Gastrocnemius medialis (tissue), 4 donors: Measurements from ENCODE around the gene SYCN.

Experiments
- POLR2A ChIP-seq, 2 donors: fragments of 450-650 bp; IDR thresholded peaks; one replicate each; pipeline ENCODE4 v1.6.1; 2017; ENCODE audit warnings: antibody characterized with exemption in 2 of 2, mild to moderate bottlenecking in 2 of 2, moderate library complexity in 2 of 2
- TF ChIP-seq, protein P1 (sequence below), 5 experiments: fragments of 450-650 bp in 3 of 5; fragments of 200-600 bp in 2 of 5; sonication (generic) in 2 of 5; IDR thresholded peaks in 4 of 5; conservative IDR thresholded peaks in 1 of 5; 1 replicate in 4 of 5; 2 replicates in 1 of 5; pipeline ENCODE4 v1.5.1; 2016 to 2019; ENCODE audit warnings: antibody characterized with exemption in 5 of 5, mild to moderate bottlenecking in 3 of 5, moderate library complexity in 3 of 5

DNA sequence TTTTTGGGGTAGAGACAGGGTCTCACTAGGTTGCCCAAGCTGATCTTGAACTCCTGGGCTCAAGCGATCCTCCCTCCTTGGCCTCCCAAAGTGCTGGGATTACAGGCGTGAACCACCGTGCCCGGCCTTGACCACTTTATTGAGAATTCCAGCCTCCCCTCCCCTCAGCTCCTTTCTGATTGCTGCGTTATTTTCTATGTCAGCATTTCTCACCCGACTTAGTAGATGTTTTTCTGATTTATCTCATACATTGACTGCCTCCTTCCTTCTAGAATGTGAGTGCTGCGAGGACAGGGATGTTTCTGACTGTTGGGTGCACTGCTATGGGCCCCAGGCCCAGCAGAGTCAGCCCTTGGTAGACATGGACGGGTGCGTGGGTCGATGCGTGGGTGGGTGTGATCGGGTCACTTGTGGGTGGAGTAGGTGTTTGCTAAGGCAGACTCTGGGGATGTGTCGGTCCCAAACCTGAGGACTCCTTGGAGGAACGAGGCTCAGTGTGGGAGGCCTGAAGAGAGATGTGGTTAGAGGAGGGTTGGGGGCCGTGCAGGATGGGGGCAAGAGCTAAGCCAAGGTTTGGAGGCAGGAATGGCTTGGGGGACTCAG, 41.5 kb downstream of the SYCN start:
- no peak for TF ChIP-seq POLR2A (IDR thresholded peaks at IDR 0.05)
- TF ChIP-seq, protein P1, sequence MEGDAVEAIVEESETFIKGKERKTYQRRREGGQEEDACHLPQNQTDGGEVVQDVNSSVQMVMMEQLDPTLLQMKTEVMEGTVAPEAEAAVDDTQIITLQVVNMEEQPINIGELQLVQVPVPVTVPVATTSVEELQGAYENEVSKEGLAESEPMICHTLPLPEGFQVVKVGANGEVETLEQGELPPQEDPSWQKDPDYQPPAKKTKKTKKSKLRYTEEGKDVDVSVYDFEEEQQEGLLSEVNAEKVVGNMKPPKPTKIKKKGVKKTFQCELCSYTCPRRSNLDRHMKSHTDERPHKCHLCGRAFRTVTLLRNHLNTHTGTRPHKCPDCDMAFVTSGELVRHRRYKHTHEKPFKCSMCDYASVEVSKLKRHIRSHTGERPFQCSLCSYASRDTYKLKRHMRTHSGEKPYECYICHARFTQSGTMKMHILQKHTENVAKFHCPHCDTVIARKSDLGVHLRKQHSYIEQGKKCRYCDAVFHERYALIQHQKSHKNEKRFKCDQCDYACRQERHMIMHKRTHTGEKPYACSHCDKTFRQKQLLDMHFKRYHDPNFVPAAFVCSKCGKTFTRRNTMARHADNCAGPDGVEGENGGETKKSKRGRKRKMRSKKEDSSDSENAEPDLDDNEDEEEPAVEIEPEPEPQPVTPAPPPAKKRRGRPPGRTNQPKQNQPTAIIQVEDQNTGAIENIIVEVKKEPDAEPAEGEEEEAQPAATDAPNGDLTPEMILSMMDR (IDR thresholded peaks at IDR 0.05 in 4 of 5, conservative IDR thresholded peaks at IDR 0.05 in 1 of 5): no peak
